Activated naive CD4-positive, alpha-beta T cell treated with Interleukin-2 at 50 U/mL for 16 hours (primary cell): ENCODE data around the gene GNAL.
"Not testable (repeated sequence)": the region's sequence is repeated elsewhere in the genome, so short reads cannot be mapped to it uniquely, and the experiment has no call there.

Source experiments
- DNase-seq: peaks from one replicate; pipeline ENCODE4 v3.0.0-alpha.2; 2020

The GNAL gene

DNA sequence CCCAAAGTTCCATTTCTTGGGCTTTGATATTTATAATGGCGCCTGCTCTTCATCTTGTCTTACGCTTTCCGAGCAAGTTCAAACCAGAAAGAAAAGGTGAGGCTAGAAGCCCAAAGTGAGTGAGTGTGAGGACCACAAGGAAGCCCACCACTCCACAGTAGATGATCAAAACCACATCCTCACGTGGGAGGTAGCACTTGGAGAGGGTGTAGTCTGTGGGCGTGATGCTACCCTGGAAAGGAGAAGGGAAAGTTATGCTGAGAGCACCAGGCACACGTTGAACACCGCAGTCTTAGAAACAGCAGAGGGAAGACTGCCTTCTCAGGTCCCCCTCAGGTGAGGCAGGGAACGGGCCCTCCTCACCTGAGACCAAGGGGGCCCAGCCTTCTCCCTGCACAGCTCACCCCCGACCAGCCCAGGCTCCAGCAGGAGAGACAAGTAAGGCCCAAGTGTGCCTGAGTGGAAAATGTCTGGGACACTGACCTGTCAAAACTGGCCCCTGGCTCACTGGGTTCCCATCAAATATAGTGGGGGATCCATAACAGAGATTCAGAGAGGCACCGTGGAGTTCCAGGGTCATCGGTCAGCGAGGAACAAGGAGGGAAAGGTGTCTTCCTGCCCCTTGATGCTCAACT lies 195.4 kb downstream of the GNAL start:
- DNase-seq: no peak

DNA sequence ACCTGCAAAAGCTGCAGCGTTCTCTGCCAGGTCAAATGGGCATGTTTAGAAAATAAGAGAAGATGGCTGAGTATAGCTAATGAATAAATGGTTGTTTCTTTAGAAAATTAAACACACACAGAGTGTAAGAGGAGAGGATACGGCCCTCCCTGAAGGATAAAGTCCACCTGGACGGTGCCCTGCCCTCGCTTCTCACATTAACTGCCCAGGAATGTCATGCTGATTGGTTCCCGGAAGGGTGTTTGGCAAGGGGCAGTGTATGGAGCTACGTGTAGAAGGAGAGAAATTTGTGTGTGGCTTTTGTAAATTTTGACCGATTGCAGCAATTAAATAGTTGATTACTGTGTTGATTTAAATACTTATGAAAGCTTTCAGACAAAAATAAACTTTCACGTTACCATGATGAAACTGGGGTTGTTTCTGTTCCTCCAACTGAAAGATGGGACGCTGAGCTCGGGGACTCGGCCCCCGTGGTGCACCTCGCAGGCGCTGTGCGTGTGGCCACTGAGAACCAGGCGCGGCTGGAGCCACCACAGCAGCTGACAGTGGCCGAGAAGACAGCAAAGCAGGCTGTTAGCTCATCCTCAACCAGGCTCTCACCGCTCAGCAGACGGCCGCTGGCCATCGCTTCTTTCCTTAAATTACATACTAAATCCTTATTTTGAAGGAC lies 196.3 kb downstream of the GNAL start:
- DNase-seq: no peak

DNA sequence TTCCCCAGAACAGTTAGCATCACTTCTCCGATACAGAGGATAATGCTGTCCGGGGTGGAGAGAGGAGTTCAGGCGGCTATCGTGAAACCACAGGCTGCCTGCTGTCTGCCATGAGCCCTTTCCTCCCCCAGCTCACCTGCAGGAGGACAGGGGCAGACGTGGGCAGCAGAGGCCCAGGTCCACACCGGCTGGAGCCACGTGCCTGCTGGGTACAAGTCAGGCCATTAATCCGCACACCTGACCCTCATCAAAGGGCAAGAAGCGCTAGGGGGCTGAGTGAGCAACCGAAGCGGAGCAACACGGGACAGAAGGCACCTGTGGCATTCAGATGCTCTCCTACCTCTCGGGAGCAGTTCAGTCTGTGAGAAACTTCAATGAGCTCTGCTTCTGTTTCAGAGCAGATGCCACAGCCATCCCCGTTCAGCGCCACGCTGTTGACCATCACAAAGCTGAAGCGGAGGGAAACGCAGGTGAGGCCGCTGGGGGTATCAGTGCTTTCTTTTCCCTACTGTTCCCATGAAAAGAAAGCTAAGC lies 197.6 kb downstream of the GNAL start:
- DNase-seq: no peak

DNA sequence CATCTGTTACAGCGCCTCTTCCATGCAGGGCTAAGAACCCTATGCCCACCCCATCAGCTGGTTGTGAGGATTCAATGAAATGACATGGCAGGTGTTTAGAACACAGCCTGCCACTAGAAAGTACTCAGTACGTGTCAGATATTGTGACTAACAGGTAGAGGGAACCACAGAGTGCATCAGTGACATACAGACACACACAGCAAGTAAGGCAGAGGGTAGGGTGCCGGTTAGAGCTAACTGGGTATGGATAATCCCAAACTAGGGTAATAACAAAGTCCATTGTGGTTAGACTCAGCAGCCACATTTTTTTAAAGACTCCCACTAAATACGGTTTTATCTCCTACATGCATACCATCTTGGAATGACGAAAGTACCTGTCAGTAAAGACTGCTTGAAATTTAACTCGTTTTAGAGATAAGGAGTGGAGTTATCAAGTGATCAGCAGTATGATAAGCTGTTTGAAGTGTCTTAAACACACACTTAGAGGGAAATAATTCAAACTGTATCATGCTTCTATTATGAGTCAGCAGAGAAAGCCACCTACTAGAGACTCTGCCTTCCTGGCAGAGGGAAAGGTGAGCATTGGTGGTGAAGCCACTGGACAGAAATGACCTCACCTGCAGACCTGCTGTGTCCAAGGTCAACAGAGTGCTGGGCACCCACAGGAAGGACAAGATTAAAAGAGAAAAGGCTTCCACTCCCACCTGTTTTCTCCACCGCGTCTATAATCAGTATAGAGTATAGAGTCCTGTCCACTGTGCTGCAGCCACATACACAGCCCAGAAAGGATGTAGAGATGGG lies 198.5 kb downstream of the GNAL start:
- DNase-seq: no peak

DNA sequence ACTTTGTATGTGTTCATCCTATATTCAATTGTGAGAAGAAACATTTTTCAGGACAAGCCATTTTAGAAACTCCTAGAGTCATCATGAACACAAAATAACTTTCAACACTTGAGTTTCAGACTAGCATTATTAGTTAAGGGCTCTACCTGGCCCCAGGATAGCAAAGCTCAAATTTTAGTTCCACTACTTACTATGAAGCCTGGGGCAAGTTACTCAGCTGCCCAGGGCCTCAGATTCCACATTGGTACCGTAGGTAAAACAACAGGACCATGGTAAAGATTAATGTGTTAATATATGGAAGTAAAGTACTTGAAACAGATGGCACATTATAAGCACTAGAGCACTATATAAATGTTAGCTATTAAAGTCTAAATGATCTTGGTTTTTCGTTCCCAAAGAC lies 199.7 kb downstream of the GNAL start:
- DNase-seq: no peak

DNA sequence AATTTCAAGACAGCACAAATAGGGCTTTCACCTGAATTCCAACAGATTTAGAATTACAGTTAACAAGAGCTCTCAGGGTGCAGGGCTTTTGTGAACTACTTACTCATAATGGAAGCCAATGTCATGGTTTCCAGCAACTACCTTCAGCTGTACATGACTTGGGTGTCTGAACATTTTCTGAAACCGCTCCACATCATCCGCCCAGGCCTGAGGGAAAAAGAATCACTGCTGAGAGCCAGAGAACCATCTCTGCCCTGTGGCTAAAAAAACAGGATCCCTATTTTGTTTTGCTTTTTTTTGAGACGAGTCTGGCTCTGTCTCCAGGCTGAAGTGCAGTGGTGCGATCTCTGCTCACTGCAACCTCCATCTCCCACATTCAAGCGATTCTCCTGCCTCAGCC lies 200.2 kb downstream of the GNAL start:
- no peak for DNase-seq

DNA sequence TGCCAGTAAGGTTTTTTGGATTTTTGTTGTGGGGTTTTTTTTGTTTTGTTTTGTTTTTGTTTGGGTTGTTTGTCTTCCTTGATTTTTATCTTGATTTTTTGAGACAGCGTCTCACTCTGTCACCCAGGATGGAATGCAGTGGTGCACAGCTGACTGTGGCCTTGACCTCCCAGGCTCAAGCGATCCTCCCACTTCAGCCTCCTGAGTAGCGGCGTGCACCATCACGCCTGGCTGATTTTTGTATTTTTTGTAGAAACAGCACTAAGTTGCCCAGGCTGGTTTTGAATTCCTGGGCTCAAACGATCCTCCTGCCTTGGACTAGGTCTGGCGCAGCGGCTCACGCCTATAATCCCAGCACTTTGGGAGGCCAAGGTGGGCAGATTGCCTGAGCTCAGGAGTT lies 202.7 kb downstream of the GNAL start:
- DNase-seq: no peak

DNA sequence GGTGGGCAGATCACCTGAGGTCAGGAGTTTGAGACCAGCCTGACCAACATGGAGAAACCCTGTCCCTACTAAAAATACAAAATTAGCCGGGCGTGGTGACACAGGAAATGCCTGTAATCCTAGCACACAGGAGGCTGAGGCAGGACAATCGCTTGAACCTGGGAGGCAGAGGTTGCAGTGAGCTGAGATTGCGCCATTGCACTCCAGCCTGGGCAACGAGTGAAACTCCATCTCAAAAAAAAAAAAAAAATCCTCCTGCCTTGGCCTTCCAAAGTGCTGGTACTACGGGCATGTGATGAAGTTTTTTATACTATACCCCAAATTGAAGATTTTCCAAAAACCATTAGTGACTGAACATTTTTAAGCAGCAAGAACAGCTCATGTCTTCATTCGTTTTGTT lies 203.4 kb downstream of the GNAL start:
- DNase-seq: not testable (repeated sequence)

DNA sequence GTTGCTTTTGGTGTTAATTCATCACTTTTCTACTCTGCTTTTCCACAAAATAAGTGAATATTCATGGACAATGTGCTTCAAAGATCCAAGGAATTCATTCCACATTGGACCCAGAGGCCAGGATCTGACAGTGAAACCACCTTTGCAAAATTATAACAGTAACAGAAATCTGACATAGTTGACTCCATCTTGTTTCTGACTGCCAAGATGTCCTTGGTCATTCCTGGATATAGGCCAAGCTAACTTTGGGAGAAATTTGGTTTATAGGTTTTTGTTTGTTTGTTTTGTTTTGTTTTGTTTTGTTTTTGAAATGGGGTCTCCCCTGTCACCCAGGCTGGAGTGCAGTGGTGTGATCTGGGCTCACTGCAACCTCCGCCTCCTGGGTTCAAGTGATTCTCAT lies 208.7 kb downstream of the GNAL start:
- no peak for DNase-seq

DNA sequence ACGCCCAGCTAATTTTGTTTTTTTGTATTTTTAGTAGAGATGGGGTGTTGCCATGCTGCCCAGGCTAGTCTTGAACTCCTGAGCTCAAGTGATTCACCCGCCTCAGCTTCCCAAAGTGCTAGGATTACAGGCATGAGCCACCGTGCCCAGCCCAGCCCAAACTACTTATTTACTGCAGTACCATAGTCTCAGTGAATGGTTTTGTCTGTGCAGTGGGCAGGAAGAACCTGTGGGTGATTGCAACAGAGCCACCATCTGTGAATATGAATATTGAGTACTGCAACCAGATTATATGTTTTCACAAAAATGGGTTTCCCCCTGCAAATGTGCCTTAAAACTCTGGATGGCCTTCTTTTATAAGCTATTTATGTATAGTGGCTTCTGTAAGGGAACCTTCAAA lies 210.0 kb downstream of the GNAL start:
- no peak for DNase-seq

DNA sequence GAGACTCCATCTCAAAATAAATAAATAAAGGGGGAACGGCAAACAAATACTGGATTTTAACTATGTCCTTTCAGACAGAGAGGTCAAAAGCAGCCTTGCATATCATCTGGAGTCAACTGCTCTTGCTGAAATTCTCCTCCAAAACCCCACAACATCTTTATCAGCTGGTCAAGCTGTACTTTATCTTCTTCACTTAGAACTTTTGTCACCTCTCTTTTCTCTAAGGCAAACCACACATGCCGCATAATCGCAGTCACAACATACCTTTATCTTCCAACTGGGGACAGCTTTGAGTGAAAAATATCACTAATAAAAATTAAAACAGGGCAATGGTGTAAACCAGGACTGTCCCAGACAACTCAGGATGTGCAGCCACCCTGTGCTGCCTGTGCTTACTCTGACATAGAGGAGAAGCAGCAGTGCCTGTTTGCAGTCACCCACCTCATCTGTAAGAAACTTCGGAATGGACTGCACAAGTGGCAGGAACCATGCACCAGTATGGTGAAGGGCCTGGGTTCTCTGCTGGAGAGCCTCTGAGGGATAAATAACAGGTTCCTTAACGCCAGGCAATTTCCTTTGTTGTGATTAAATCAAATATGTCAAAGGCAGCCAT lies 212.9 kb downstream of the GNAL start:
- no peak for DNase-seq

DNA sequence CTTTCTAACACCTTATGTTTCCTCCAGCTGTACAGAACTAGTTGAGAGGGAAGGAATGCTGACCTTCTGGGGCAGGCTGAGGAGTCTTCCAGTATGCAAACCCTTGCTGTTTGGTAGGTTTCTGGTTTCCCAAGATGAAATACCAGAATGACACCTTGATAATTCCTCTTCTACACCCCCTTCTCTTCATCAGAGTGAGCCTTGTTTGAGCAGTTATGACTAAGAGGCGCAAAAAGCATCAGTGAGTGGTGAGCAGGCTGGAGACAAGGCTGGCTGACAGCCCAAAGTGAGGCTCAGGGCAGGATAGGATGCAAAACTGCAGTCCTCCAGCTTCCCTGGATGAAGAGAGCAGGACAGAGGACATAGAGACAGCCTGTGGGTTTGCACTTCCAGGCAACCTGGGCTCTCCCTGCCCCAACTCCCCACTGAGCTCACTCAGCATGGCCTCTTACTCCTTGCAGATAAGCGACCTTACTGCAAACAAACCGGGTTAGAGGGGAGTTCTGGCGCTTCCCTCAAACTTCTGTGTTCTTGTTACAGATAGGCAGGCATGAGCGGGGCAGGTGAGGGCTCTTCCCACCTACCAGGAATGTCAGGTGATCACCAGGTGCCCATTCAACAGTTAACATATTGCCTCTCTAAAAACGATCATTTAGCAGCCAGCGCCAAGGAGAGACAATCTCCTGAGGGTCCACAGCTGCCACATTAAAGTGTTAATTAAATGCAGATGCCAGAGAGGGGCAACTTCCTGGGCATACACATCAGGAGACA lies 213.6 kb downstream of the GNAL start:
- no peak for DNase-seq

DNA sequence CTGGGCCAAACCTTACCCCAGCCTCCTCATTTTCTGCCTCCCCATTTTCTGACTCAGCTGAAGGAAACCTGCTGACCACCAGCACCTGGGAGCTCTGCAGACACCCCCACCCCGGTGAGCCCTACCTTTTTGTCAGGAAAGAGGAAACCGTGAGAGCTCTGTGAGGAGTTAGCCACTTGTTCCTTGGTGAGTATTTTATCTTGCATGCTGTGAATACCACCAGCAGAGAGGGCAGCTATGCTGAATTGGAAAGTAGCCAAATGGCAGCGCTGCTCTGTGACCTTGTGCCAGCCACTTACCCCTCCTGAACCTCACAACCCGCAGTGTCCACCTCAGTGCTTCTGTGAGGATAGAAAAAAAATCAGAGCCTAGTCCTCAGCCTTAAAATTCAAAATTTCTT lies 216.5 kb downstream of the GNAL start:
- DNase-seq: no peak

DNA sequence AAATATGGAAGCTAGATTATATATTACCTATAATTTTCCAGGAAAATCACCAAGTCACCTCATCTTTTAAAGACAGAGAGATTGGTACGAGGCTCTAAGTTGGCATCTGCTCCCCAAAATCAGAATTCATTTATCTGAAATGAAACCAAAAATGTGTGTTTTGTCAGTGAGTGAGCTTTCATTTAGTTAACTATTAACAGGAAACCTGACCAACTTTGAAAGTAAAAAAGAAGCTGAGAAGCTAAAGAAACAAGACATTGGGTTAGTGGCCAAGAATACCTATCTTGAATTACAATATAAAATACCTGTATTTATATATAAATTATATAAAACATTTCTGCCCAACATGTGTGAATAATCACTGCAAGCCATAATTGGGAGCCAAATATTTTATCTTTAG lies 217.1 kb downstream of the GNAL start:
- DNase-seq: no peak

DNA sequence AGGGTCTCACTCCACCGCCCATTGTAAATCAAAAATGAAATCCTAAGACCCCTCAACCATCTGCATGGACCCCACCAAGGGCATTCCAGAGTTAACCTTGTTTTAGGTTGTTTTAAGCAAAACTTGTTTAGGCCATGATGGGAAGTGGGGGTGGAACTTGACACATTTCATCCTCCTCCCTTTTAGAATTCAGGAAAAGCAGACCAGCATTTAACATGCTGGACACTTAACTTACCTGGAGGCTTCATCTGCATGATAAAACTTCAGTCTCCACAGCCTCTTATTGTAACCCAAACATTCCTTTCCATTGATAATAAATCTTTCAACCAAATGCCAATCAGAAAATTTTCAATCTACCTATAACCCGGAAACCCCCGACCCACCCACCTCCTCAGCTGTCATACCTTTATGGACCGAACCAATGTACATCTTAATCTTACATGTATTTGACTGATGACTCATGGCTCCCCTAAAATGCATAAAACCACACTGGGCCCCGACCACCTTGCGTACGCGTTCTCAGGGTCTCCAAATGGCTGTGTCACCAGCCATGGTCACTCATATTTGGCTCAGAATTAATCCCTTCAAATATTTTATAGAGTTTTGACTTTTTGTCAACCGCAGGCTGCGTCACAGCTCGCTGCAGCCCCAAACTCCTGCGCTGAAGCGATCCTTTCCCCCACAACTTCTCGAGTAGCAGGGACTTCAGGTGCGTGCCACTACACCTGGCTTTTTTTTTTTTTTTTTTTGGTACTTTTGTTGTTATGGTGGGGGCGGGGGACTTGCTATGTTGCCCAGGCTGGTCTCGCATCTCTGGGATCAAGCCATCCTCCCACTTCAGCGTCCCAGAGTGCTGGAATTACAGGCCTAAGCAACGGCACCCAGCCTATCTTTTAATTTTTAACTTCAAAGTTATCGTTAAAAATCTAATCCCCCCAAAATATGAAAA lies 218.1 kb downstream of the GNAL start:
- no peak for DNase-seq

DNA sequence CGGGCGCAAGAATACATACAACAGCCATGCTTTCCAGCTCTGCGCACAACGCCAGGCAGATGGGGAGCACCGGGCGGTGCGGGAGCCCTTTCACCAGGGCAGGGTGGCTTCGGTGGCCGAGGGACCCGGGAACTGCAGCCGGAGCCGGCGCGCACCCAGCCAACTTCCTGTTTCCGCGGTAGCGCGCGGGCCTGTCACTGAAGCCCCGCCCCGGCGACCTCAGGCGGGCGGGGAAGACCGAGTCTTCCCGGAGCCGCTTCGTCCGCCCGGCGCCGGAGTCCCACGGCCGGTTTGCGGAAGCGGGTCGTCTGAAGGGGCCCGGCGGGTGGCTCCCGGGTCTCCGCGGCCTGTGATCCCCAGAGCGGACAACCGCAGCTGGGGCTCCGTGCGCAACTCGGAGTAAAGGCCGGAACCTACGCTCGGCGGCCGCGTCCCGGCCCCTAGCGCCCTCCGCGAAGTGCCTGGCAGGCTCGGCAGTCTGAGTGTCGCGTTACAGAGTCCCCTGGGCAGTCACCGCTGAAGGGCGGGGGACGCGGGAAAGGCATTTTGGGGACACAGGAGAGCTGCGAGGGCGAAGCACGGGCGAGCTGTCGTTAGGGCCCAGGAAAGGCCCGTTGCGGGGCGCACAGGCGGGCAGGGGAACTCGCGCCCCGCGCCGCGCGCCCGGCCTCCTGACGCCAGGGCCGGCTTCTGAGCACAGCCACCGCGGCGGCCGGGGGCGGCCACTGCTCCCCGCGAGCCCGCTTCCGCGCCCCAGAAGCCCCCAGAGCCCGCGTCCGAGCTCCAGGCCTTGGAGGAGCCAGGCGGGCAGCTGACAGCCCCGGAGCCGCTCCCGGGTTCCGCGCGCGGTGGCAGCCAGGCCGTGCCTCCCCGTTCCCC lies 219.4 kb downstream of the GNAL start, which contains the start of gene MPPE1:
Gene MPPE1 (minus strand): TSS at position 136 of the 879 bp plus-strand sequence. CDS start 11,053 bp downstream, outside the sequence.
- DNase-seq: peak; percentile 87

DNA sequence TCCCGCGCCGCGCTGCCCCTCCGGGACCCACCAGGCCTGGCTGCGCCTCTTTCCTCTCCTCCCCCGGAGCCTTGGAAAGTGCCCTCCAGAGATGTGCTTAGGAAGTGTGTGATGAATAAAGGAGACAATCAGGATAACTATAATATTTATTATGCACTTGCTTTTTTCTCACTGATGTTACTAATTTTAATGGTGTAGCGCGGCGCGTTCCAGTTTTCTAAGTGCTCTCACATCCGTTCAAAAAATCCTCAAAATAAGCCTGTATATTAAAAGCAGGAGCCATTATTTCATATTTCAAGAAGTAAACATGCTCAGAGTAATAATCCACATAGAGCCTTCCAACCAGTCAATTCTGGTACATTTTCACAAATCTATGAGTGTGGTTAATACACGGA lies 220.0 kb downstream of the GNAL start:
- no peak for DNase-seq

DNA sequence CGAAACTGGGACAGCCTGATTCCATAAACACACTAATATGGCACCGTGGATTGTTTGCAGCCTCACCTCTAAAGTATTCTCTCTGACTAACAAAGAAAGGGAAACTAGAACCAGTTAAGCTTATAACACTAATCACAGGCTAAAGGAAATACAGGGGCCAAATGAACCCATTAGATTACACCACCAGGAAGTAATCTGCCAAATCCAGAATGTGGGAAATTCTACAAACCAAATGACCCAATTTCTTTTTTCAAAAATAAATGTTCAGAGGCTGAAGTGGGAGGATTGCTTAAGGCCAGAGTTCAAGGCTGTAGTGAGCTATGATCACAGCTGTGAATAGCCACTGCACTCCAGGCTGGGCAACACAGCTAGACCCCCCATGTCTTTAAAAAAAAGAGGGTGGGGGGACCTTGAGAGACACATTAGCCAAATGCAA lies 220.5 kb downstream of the GNAL start:
- DNase-seq: no peak

DNA sequence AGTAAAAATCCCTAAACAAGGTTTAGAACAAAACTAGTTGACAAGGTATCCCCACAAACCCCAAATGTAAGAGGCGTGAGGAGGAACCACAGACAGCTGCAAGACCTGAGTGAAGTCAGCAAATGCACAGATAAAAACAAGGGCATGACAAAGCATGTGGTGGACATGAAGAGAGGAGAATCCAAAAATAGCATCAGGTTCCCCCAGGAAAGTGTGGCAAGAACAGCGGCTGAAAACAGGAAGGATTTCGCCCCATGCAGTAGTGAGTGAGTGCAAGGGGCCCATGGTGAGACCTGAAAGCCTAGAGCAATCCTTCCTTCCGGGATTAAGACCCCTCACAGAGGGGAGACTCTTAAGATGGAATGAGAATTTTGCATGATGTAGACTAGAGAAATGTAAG lies 227.8 kb downstream of the GNAL start:
- not testable (repeated sequence) for DNase-seq

DNA sequence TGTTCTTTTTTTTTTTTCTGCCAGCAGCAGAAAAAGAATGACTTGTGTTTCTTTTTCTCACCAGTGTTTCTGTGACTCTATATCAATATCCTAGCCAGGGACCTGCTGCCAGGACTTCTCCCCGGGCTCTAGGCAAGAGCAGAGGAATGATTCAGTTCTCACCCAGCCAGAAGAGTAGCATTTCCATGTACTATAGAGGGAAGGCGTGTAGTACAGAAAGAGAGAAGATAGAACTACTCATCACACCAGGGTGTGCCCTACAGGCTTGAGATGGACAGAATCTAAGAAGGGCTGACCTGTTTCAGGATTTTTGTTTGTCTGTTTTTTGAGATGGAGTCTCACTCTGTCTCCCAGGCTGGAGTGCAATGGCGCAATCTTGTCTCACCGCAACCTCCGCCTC lies 230.5 kb downstream of the GNAL start:
- DNase-seq: not testable (repeated sequence)
